ENCODE results near the gene INSR.

DNA sequence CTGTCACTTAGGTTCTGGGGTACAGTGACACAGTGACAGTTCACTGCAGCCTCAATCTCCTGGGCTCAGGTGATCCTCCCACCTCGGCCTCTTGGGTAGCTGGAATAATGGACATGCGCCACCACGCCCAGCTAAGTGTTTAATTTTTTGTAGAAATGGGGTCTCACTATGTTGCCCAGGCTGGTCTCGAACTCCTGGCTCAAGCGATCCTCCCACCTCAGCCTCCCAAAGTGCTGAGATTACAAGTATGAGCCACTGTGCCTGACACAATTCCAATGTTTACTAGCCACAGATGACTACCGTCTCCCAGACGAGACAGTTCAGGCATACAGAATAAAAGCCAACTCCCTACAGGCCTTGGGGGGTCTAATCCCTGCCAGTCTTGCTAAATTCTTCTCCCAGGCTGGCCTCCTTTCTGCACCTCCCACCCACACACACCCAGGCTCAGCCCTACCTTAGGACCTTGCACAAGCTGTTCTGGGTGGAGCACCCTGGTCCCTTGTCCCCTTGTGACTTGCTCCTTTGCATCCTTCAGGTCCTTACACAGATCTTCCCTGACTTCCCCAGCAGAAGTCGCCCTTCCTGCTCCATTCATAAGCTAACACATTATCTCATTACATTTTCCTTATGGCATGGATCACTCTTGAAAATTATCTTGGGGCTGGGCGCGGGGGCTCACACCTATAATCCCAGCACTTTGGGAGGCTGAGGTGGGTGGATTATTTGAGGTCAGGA is 106.4 kb downstream of the INSR start:
- TF ChIP-seq, protein P1, sequence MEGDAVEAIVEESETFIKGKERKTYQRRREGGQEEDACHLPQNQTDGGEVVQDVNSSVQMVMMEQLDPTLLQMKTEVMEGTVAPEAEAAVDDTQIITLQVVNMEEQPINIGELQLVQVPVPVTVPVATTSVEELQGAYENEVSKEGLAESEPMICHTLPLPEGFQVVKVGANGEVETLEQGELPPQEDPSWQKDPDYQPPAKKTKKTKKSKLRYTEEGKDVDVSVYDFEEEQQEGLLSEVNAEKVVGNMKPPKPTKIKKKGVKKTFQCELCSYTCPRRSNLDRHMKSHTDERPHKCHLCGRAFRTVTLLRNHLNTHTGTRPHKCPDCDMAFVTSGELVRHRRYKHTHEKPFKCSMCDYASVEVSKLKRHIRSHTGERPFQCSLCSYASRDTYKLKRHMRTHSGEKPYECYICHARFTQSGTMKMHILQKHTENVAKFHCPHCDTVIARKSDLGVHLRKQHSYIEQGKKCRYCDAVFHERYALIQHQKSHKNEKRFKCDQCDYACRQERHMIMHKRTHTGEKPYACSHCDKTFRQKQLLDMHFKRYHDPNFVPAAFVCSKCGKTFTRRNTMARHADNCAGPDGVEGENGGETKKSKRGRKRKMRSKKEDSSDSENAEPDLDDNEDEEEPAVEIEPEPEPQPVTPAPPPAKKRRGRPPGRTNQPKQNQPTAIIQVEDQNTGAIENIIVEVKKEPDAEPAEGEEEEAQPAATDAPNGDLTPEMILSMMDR (IDR thresholded peaks at IDR 0.05): no peak
- no peak for TF ChIP-seq POLR2A (IDR thresholded peaks at IDR 0.05)
